Mucosa of descending colon (tissue), 3 donors: ENCODE measurements around the gene HMBS. TPM values are rescaled to one million over a fixed set of nuclear protein-coding genes. Genes with fewer than 3 reads are reported as not detected.
A peak's percentile ranks its signal among the peaks of the same experiment; 100 is the strongest.
"Not testable (repeated sequence)": the region's sequence is repeated elsewhere in the genome, so short reads cannot be mapped to it uniquely, and the experiment has no call there.

ENCODE experiments used
- ATAC-seq: fragments of 200-7000 bp; cut with Tn5 transposase; one replicate; pipeline ENCODE4 v1.9.1; 2020; ENCODE audit warnings: mild to moderate bottlenecking, moderate library complexity
- DNase-seq, 3 donors: peaks; one replicate each; pipeline ENCODE4 v3.0.0-alpha.2; 2020
- H3K36me3 ChIP-seq: fragments of 200-600 bp; one replicate; pipeline ENCODE4 v1.8.0; 2021; ENCODE audit warnings: low read depth, mild to moderate bottlenecking
- H3K4me1 ChIP-seq: fragments of 200-600 bp; one replicate; pipeline ENCODE4 v1.8.0; 2021; ENCODE audit warnings: low read depth, mild to moderate bottlenecking
- H3K4me3 ChIP-seq: fragments of 200-600 bp; one replicate; pipeline ENCODE4 v1.8.0; 2021; ENCODE audit warnings: mild to moderate bottlenecking
- H3K9me3 ChIP-seq: fragments of 200-600 bp; one replicate; pipeline ENCODE4 v1.8.0; 2021; ENCODE audit warnings: mild to moderate bottlenecking
- CTCF ChIP-seq: fragments of 200-600 bp; IDR thresholded peaks from one replicate; pipeline ENCODE4 v1.8.0; 2022; ENCODE audit warnings: antibody characterized with exemption, mild to moderate bottlenecking
- intact Hi-C, 2 donors: fragments of 100-400 bp; cut with DNase I in 1 of 2; cut with micrococcal nuclease in 1 of 2; formaldehyde crosslinking; loops; one replicate each; pipeline versions ENCODE4 v1.11.0 to v1.11.1; 2022; cut with DNase I, micrococcal nuclease
- total RNA-seq, 3 donors: library from RNA; stranded (reverse); fragmentation: NEBNext Ultra II Directional in 2 of 3; extraction: Animal tissue kit (Norgen Biotek cat#: 25700) in 2 of 3; gene quantifications; one replicate each; pipeline versions ENCODE4 v1.2.1 to v1.2.4, GENCODE V29; 2021 to 2023
- donor health status: DM: no; HTN: no; CAD: no; lungs with moderate emphysema.
- donor health status: DM: no; HTN: no; CAD: no.
- donor health status: DM: no; HTN: yes; CAD: no.

Gene HMBS
- total RNA-seq, 3 donors from 2014 or later: 17.2 to 27.8 (median 19.5) TPM

- H3K4me3 ChIP-seq: peak overlapping the region; percentile 78
- no peaks in the 10 kb centered on the region for H3K36me3 ChIP-seq
- no peaks in the 10 kb centered on the region for H3K9me3 ChIP-seq
- peak; percentile 23 for ATAC-seq
- TF ChIP-seq CTCF: no peak
- intact Hi-C loops: no loop called here
- H3K4me1 ChIP-seq: peaks cover 22% of the 10 kb centered on the region
- DNase-seq: peak in 1 of 3 donors; percentile 78
Measured at GRCh38 chr11:119100994-119101758, 16.5 kb downstream of the HMBS start.

- ATAC-seq: peak; percentile 90
Measured at GRCh38 chr11:119101759-119102423, 17.2 kb downstream of the HMBS start, which contains the start of gene DPAGT1. Gene DPAGT1 (minus strand): TSS chr11:119101853. CDS start chr11:119101655, 198 bp downstream.

GRCh38 chr11:119103161-119103664, 18.5 kb downstream of the HMBS start:
- intact Hi-C loops, ATAC-seq: not testable (repeated sequence)
- peak in 1 of 3 donors; percentile 36 for DNase-seq

More at GRCh38 chr11:119101759-119102423, 17.2 kb downstream of the HMBS start, which contains the start of gene DPAGT1:
- peaks cover 22% of the 10 kb centered on the region for H3K4me1 ChIP-seq
- peak; percentile 88 to 94 (median 90) for DNase-seq
- H3K4me3 ChIP-seq: peak within 1 kb of the TSS; percentile 78
- no peaks in the 10 kb centered on the region for H3K9me3 ChIP-seq
- intact Hi-C loops: no loop called here
- no peak for TF ChIP-seq CTCF
- H3K36me3 ChIP-seq: no peaks in the 10 kb centered on the region

GRCh38 chr11:119103793-119104192, 19.1 kb downstream of the HMBS start:
- intact Hi-C loops: no loop called here
- Histone ChIP-seq H3K4me1 (peaks cover 30% of the 10 kb centered on the region), H3K36me3 (no peaks in the 10 kb centered on the region), H3K4me3 (no peak overlapping the region), H3K9me3 (no peaks in the 10 kb centered on the region)
- no peak for DNase-seq
- no peak for ATAC-seq
- TF ChIP-seq CTCF: no peak

More at GRCh38 chr11:119103161-119103664, 18.5 kb downstream of the HMBS start:
- H3K36me3 ChIP-seq, H3K9me3 ChIP-seq, H3K4me3 ChIP-seq: not testable (repeated sequence)
- H3K4me1 ChIP-seq: peaks cover 24% of the 10 kb centered on the region

GRCh38 chr11:119106564-119107537, 22.2 kb downstream of the HMBS start, which contains the start of gene C2CD2L:
Gene C2CD2L (plus strand): TSS chr11:119107344. CDS start chr11:119107742, 398 bp downstream.
- Histone ChIP-seq H3K9me3 (no peaks in the 10 kb centered on the region), H3K4me3 (peak within 1 kb of the TSS; percentile 77), H3K36me3 (no peaks in the 10 kb centered on the region), H3K4me1 (peaks cover 27% of the 10 kb centered on the region)
- no peak for TF ChIP-seq CTCF
- DNase-seq (peak; percentile 93 to 95 (median 95)), ATAC-seq (peak; percentile 88)
- intact Hi-C loops: no loop called here
